IMR-90 (cell line): ENCODE results near the gene ABHD6. TPM values are rescaled to one million over a fixed set of nuclear protein-coding genes. Genes with fewer than 3 reads are reported as not detected.
"Not testable (repeated sequence)": the region's sequence is repeated elsewhere in the genome, so short reads cannot be mapped to it uniquely, and the experiment has no call there.

ENCODE experiments used
- ATAC-seq: fragments of 200-7000 bp; cut with Tn5 transposase; 2 replicates; pipeline ENCODE4 v1.9.1; 2020; ENCODE audit warnings: low read depth, mild to moderate bottlenecking, moderate library complexity
- BruUV-seq: library from RNA; stranded (reverse); fragments of 400-500 nt; replicated peaks from 2 replicates; lab custom pipeline; 2021; lab: Mats Ljungman, UMichigan
- CTCF ChIA-PET: fragments of 300-600 bp; formaldehyde crosslinking; extraction: SDS; loops from one replicate; lab custom pipeline; 2021; ENCODE audit warnings: antibody characterized with exemption; lab: Yijun Ruan, JAX
- POLR2A ChIA-PET: fragments of 300-600 bp; sonication (Branson Sonifier 250); formaldehyde crosslinking; loops from one replicate; lab custom pipeline; 2022; ENCODE audit warnings: antibody characterized with exemption; ENCODE audit not compliant: unreplicated experiment; lab: Charles Lee
- DNase-seq: peaks from one replicate; pipeline ENCODE4 v3.0.0; 2013
- H2AFZ ChIP-seq: replicated peaks from 2 replicates; pipeline ENCODE3; 2013; ENCODE audit warnings: low read length, mild to moderate bottlenecking; ENCODE audit not compliant: poor library complexity
- H2AK5ac ChIP-seq: 2 replicates; pipeline ENCODE4 v1.6.1; 2013; ENCODE audit warnings: low read depth, low read length, inconsistent platforms
- H2AK9ac ChIP-seq: replicated peaks from 2 replicates; pipeline ENCODE3; 2013; ENCODE audit warnings: mild to moderate bottlenecking, low read depth, low read length, moderate library complexity; ENCODE audit not compliant: poor library complexity
- H2BK120ac ChIP-seq: 2 replicates; pipeline ENCODE4 v1.6.1; 2013; ENCODE audit warnings: low read depth, low read length, inconsistent platforms
- H2BK15ac ChIP-seq: 3 replicates; pipeline ENCODE4 v1.6.1; 2013; ENCODE audit warnings: low read depth, low read length, inconsistent platforms
- H2BK20ac ChIP-seq: 2 replicates; pipeline ENCODE4 v1.6.1; 2013; ENCODE audit warnings: low read depth, mild to moderate bottlenecking, inconsistent platforms, low read length, moderate library complexity
- H2BK5ac ChIP-seq: 2 replicates; pipeline ENCODE4 v1.6.1; 2013; ENCODE audit warnings: mild to moderate bottlenecking, low read depth, low read length, inconsistent platforms; ENCODE audit not compliant: poor library complexity, severe bottlenecking
- H3K14ac ChIP-seq: replicated peaks from 2 replicates; pipeline ENCODE4 v1.6.1; 2013; ENCODE audit warnings: low read depth, low read length, inconsistent platforms
- H3K18ac ChIP-seq: 2 replicates; pipeline ENCODE4 v1.6.1; 2013; ENCODE audit warnings: low read depth, low read length, control low read depth
- H3K23ac ChIP-seq: 2 replicates; pipeline ENCODE4 v1.6.1; 2013; ENCODE audit warnings: low read depth, low read length, inconsistent platforms
- H3K27ac ChIP-seq: 2 replicates; pipeline ENCODE4 v1.5.1; 2013; ENCODE audit warnings: mild to moderate bottlenecking, control low read depth, low read length; ENCODE audit not compliant: insufficient read depth
- H3K27me3 ChIP-seq: 2 replicates; pipeline ENCODE4 v1.6.1; 2013; ENCODE audit warnings: low read length; ENCODE audit not compliant: control insufficient read depth, insufficient read depth
- H3K36me3 ChIP-seq: 2 replicates; pipeline ENCODE4 v1.6.1; 2013; ENCODE audit warnings: low read length, mixed read lengths; ENCODE audit not compliant: control insufficient read depth, insufficient read depth
- H3K4ac ChIP-seq: 2 replicates; pipeline ENCODE4 v1.6.1; 2013; ENCODE audit warnings: low read depth, low read length, inconsistent platforms
- H3K4me1 ChIP-seq: 2 replicates; pipeline ENCODE4 v1.6.1; 2013; ENCODE audit warnings: low read length, mixed read lengths; ENCODE audit not compliant: control insufficient read depth, insufficient read depth
- H3K4me2 ChIP-seq: 2 replicates; pipeline ENCODE4 v1.6.1; 2013; ENCODE audit warnings: low read depth, mild to moderate bottlenecking, control low read depth, low read length, moderate library complexity
- H3K4me3 ChIP-seq: 2 replicates; pipeline ENCODE4 v1.5.1; 2013; ENCODE audit warnings: low read depth, mild to moderate bottlenecking, control low read depth, low read length, moderate library complexity; ENCODE audit not compliant: insufficient read depth
- H3K56ac ChIP-seq: 2 replicates; pipeline ENCODE4 v1.6.1; 2013; ENCODE audit warnings: low read length, inconsistent platforms; ENCODE audit not compliant: insufficient read depth; ENCODE audit errors: extremely low read depth
- H3K79me1 ChIP-seq, 2 experiments: 2 replicates each; pipeline ENCODE4 v1.6.1; 2013; ENCODE audit warnings: low read length in 2 of 2, inconsistent platforms in 1 of 2, low read depth in 1 of 2
- H3K9ac ChIP-seq: 2 replicates; pipeline ENCODE4 v1.6.1; 2013; ENCODE audit warnings: low read depth, low read length, control low read depth
- H3K9me1 ChIP-seq: 2 replicates; pipeline ENCODE4 v1.6.1; 2013; ENCODE audit warnings: low read length, inconsistent platforms; ENCODE audit not compliant: insufficient read depth
- H3K9me3 ChIP-seq: 2 replicates; pipeline ENCODE4 v1.6.1; 2013; ENCODE audit warnings: low read length; ENCODE audit not compliant: control insufficient read depth, insufficient read depth
- H4K20me1 ChIP-seq: 2 replicates; pipeline ENCODE4 v1.6.1; 2013; ENCODE audit warnings: low read length, inconsistent platforms; ENCODE audit not compliant: insufficient read depth
- H4K5ac ChIP-seq: 2 replicates; pipeline ENCODE4 v1.6.1; 2013; ENCODE audit warnings: mild to moderate bottlenecking, low read depth, low read length, control low read depth
- H4K8ac ChIP-seq, 2 experiments: 2 replicates each; pipeline ENCODE4 v1.6.1; 2013; ENCODE audit warnings: low read depth in 2 of 2, low read length in 2 of 2, control low read depth in 1 of 2, inconsistent platforms in 1 of 2
- H4K91ac ChIP-seq: 2 replicates; pipeline ENCODE4 v1.6.1; 2013; ENCODE audit warnings: low read depth, low read length, inconsistent platforms; ENCODE audit not compliant: insufficient read depth
- CTCF ChIP-seq: conservative IDR thresholded peaks from 2 replicates; pipeline ENCODE4 v1.5.1; 2012; ENCODE audit warnings: mild to moderate bottlenecking, low read depth, low read length, improper control_type of control experiment
- WGBS, 2 experiments: methylation state at CpG; one replicate each; pipeline versions ENCODE4 v1.1.5 to v1.1.7; 2013; ENCODE audit warnings: missing lambda C conversion rate in 2 of 2; ENCODE audit not compliant: insufficient read length in 1 of 2; ENCODE audit errors: extremely low coverage in 2 of 2; 5-methylcytosine and 5-hydroxymethylcytosine counted together
- dilution Hi-C: fragments of 300-500 bp; cut with HindIII; formaldehyde crosslinking; loops from one replicate; pipeline ENCODE4 v1.14.3; 2018; ENCODE audit warnings: low sequenced_read_pairs; ENCODE audit not compliant: unreplicated experiment
- in situ Hi-C: fragments of 300-500 bp; cut with MboI; formaldehyde crosslinking; loops from 3 replicates; pipeline ENCODE4 v1.14.3; 2019; ENCODE audit warnings: low sequenced_read_pairs, inconsistent platforms, mixed read lengths
- intact Hi-C: fragments of 100-400 bp; cut with micrococcal nuclease; formaldehyde crosslinking; loops from 2 replicates; pipeline ENCODE4 v1.10.0; 2022
- polyA plus RNA-seq, 3 experiments: library from polyadenylated mRNA; depleted of rRNA; stranded (reverse); fragments of >200 nt; gene quantifications; 2 replicates each; pipeline ENCODE4 v1.2.3, GENCODE V29; 2012; ENCODE audit warnings: low replicate concordance in 1 of 3
- total RNA-seq: library from RNA; depleted of rRNA; stranded (reverse); fragments of >200 nt; gene quantifications from 2 replicates; pipeline ENCODE4 v1.2.3, GENCODE V29; 2012

Gene ABHD6
- total and polyA plus RNA-seq, 2 of the 4 experiments (the other 2 are of a cell fraction) = 5.0 to 5.6 TPM

- no peak for TF ChIP-seq CTCF
These were observed 99.6 kb downstream of the ABHD6 start (continued) for GRCh38 chr3:58337190-58337589.

GRCh38 chr3:58339146-58339545 lies 101.6 kb downstream of the ABHD6 start:
- DNase-seq, H3K9me3 ChIP-seq, H3K27me3 ChIP-seq, H2BK120ac ChIP-seq, H2BK20ac ChIP-seq, H3K56ac ChIP-seq, H4K91ac ChIP-seq, ATAC-seq, H3K27ac ChIP-seq, H4K5ac ChIP-seq, H3K9ac ChIP-seq, H3K4me2 ChIP-seq, H2AK5ac ChIP-seq, H3K4ac ChIP-seq, H3K36me3 ChIP-seq, H3K4me3 ChIP-seq, H2BK15ac ChIP-seq, H2BK5ac ChIP-seq, H3K18ac ChIP-seq, H2AFZ ChIP-seq, H2AK9ac ChIP-seq, in situ Hi-C loops, dilution Hi-C loops, H4K8ac ChIP-seq, BruUV-seq, H3K14ac ChIP-seq, H3K23ac ChIP-seq: not testable (repeated sequence)
- H4K20me1 ChIP-seq = peaks cover 26% of the 10 kb centered on the region; the same call in 1 of the 2 replicates
- CTCF ChIA-PET = interaction anchor here (0.5 kb wide), 1 partner anchor 10 kb away, joined by 3 read pairs; no protein-coding TSS in a partner anchor
- H3K9me1 ChIP-seq = peaks cover 16% of the 10 kb centered on the region
- peaks cover 24 to 62% of the 10 kb centered on the region in 2 experiments for H3K79me1 ChIP-seq
- 100% methylated on average over 1 of the region's 12 CpGs; no CpG with 5 or more reads in 1 of the 2 experiments for WGBS, 2 experiments
- POLR2A ChIA-PET = interaction anchor here (0.7 kb wide), 1 partner anchor 119 kb away, joined by 3 read pairs; no protein-coding TSS in a partner anchor
- intact Hi-C loops = loop anchor here (10.0 kb wide), 1 partner anchor 286 kb away; no protein-coding TSS in a partner anchor
- H3K4me1 ChIP-seq = peaks cover 19% of the 10 kb centered on the region
